Heart left ventricle (tissue), 13 donors: ENCODE results near the gene CCDC197.

ENCODE experiments used
- CTCF ChIP-seq, 12 donors: fragments of 200-600 bp; sonication (generic) in 4 of 12; IDR thresholded peaks; one replicate each; pipeline versions ENCODE4 v1.5.0 to v1.8.0; 2018 to 2022; ENCODE audit warnings: antibody characterized with exemption in 12 of 12, mild to moderate bottlenecking in 5 of 12
- POLR2A ChIP-seq, 2 donors: fragments of 450-650 bp; IDR thresholded peaks; one replicate each; pipeline ENCODE4 v1.6.1; 2017; ENCODE audit warnings: antibody characterized with exemption in 2 of 2, mild to moderate bottlenecking in 2 of 2, moderate library complexity in 2 of 2
- donor health status: ischemic (EF 13 %, LVEDD 7.1; RV severe dilation, severe dysfunction).
- donor health status: DM: no; HTN: yes; CAD: no.
- donor health status: DM: no; HTN: no; CAD: no.
- donor health status: ischemic (EF 25% LVEDD 6.9; RV normal size, moderate dysfunction).
- donor health status: ischemic (EF 25% LVEDD 5.7; RV mildly dilated, moderate dysfunction).
- donor health status: ischemic (EF 35%, LVEDD 5.7; RV mildly dilated, moderate dysfunction).
- donor health status: nonischemic (EF 11% LVEDD 7.7; RV severe dilation, severe dysfunction).
- donor health status: DM: yes; HTN: yes; CAD: no.
- donor health status: PGD.
- donor health status: ischemic (EF 29% LVEDD 5.4; RV normal size, mild dysfunction).
- donor health status: nonischemic (EF 23%, LVEDD 6.1; RV moderate dilation, normal function).

GRCh38 chr14:94047581-94047980 lies 50.5 kb downstream of the CCDC197 start:
- no peak for TF ChIP-seq CTCF (IDR thresholded peaks at IDR 0.05)
- TF ChIP-seq POLR2A (IDR thresholded peaks at IDR 0.05): no peak
